ENCODE measurements around the gene CCT5.

The CCT5 gene

DNA sequence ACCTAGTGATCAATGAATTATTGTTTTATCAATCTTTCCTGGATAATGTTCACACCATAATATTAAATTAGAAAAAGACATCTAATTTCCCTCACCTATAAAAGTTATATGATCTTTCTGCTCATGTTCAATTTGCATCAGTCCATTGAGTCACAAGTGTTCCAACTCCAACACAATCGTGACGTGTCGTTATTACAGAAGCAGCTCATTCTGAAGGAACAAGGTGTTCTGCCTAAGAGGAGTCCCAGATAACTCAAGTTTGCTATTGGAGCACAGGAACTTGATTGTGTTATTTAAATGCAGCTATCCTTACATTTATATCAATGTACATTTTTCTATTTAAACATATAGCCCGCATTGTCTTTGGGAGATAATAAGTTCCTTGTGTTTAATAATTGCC, 31.0 kb upstream of the CCT5 start:
- Histone ChIP-seq H3K4me3 (ENCODE audit: low read length, poor library complexity, severe bottlenecking) (no peak overlapping the region), H3K9ac (ENCODE audit: low read depth, low read length, poor library complexity, severe bottlenecking) (no peak overlapping the region), H3F3A (ENCODE audit: low read depth) (no peaks in the 10 kb centered on the region), H3K9me3 (ENCODE audit: insufficient read depth, low read depth, low read length) (no peaks in the 10 kb centered on the region), H2AFZ (ENCODE audit: low read length) (no peak overlapping the region), H3K79me2 (ENCODE audit: insufficient read depth, low read length) (no peaks in the 10 kb centered on the region), H3K4me1 (ENCODE audit: insufficient read depth, low read length, poor library complexity, severe bottlenecking) (no peaks in the 10 kb centered on the region), H3K27me3 (ENCODE audit: insufficient read depth, low read length, poor library complexity, severe bottlenecking) (no peaks in the 10 kb centered on the region), H3K9me2 (replicated peaks; ENCODE audit: low read depth, low read length) (no peaks in the 10 kb centered on the region), H3K36me3 (ENCODE audit: insufficient read depth, low read length) (no peaks in the 10 kb centered on the region), H3K4me2 (ENCODE audit: low read depth, low read length, poor library complexity, severe bottlenecking) (no peak overlapping the region), H4K20me1 (ENCODE audit: insufficient read depth, low read length, poor library complexity, severe bottlenecking) (no peaks in the 10 kb centered on the region)
- no peak for TF ChIP-seq EZH2phosphoT487 (IDR thresholded peaks at IDR 0.05; ENCODE audit: borderline replicate concordance)
- TF ChIP-seq, protein P1, sequence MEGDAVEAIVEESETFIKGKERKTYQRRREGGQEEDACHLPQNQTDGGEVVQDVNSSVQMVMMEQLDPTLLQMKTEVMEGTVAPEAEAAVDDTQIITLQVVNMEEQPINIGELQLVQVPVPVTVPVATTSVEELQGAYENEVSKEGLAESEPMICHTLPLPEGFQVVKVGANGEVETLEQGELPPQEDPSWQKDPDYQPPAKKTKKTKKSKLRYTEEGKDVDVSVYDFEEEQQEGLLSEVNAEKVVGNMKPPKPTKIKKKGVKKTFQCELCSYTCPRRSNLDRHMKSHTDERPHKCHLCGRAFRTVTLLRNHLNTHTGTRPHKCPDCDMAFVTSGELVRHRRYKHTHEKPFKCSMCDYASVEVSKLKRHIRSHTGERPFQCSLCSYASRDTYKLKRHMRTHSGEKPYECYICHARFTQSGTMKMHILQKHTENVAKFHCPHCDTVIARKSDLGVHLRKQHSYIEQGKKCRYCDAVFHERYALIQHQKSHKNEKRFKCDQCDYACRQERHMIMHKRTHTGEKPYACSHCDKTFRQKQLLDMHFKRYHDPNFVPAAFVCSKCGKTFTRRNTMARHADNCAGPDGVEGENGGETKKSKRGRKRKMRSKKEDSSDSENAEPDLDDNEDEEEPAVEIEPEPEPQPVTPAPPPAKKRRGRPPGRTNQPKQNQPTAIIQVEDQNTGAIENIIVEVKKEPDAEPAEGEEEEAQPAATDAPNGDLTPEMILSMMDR (conservative IDR thresholded peaks at IDR 0.05; ENCODE audit: low read length): no peak

DNA sequence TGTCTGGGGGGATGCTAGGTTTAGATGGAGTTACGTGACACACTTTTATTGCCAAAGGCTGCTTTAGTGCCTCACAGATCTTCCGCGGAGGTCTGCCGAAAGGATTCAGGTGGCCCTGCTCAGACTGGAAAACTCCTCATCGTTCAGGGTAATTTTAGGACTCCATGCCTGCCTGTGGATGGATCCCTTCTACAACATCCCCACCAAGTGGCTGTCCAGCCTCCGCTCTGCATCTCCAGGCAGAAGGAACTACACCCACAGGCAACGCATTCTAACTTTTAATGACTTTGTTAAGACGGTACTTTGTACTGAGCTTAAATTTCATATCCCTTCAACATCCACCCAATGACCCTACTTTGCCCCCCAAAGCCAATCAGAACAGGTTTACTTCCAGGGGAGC, 29.8 kb upstream of the CCT5 start:
- Histone ChIP-seq H3K4me2 (ENCODE audit: low read depth, low read length, poor library complexity, severe bottlenecking) (no peak overlapping the region), H3K36me3 (ENCODE audit: insufficient read depth, low read length) (no peaks in the 10 kb centered on the region), H4K20me1 (ENCODE audit: insufficient read depth, low read length, poor library complexity, severe bottlenecking) (no peaks in the 10 kb centered on the region), H3K9me2 (replicated peaks; ENCODE audit: low read depth, low read length) (no peaks in the 10 kb centered on the region), H3K9ac (ENCODE audit: low read depth, low read length, poor library complexity, severe bottlenecking) (no peak overlapping the region), H3K4me3 (ENCODE audit: low read length, poor library complexity, severe bottlenecking) (no peak overlapping the region), H3K27me3 (ENCODE audit: insufficient read depth, low read length, poor library complexity, severe bottlenecking) (no peaks in the 10 kb centered on the region), H3K4me1 (ENCODE audit: insufficient read depth, low read length, poor library complexity, severe bottlenecking) (no peaks in the 10 kb centered on the region), H3F3A (ENCODE audit: low read depth) (no peaks in the 10 kb centered on the region), H3K79me2 (ENCODE audit: insufficient read depth, low read length) (no peaks in the 10 kb centered on the region), H3K9me3 (ENCODE audit: insufficient read depth, low read depth, low read length) (no peaks in the 10 kb centered on the region), H2AFZ (ENCODE audit: low read length) (no peak overlapping the region)
- TF ChIP-seq, protein P1 (conservative IDR thresholded peaks at IDR 0.05; ENCODE audit: low read length): no peak
- TF ChIP-seq EZH2phosphoT487 (IDR thresholded peaks at IDR 0.05; ENCODE audit: borderline replicate concordance): no peak

DNA sequence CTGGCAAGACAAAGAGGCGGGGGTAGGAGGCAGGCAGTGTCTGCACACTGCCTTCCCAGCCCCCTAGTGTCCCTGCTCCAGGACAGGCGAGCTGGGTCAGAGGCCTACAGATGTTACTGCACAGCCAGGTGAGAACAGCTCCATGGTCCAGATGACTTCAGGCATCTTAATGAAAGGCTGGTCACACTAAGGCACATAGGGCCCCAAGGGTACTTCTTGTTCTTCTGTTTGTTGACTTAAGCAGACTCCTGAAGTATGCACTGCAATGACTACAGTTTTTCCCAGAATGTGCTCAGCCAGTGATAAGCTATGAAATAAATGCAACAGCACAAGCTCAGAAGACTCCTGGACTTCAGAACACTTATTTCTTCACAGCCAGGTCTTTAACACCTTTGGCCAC, 27.8 kb upstream of the CCT5 start:
- Histone ChIP-seq H3K36me3 (ENCODE audit: insufficient read depth, low read length) (no peaks in the 10 kb centered on the region), H3K4me3 (ENCODE audit: low read length, poor library complexity, severe bottlenecking) (no peak overlapping the region), H3F3A (ENCODE audit: low read depth) (no peaks in the 10 kb centered on the region), H3K9me2 (replicated peaks; ENCODE audit: low read depth, low read length) (no peaks in the 10 kb centered on the region), H2AFZ (ENCODE audit: low read length) (no peak overlapping the region), H3K27me3 (ENCODE audit: insufficient read depth, low read length, poor library complexity, severe bottlenecking) (no peaks in the 10 kb centered on the region), H4K20me1 (ENCODE audit: insufficient read depth, low read length, poor library complexity, severe bottlenecking) (no peaks in the 10 kb centered on the region), H3K9ac (ENCODE audit: low read depth, low read length, poor library complexity, severe bottlenecking) (no peak overlapping the region), H3K9me3 (ENCODE audit: insufficient read depth, low read depth, low read length) (no peaks in the 10 kb centered on the region), H3K4me1 (ENCODE audit: insufficient read depth, low read length, poor library complexity, severe bottlenecking) (no peaks in the 10 kb centered on the region), H3K4me2 (ENCODE audit: low read depth, low read length, poor library complexity, severe bottlenecking) (no peak overlapping the region), H3K79me2 (ENCODE audit: insufficient read depth, low read length) (no peaks in the 10 kb centered on the region)
- TF ChIP-seq, protein P1 (conservative IDR thresholded peaks at IDR 0.05; ENCODE audit: low read length): no peak
- no peak for TF ChIP-seq EZH2phosphoT487 (IDR thresholded peaks at IDR 0.05; ENCODE audit: borderline replicate concordance)
